H1 (cell line): Measurements from ENCODE around the gene ASPG. TPM values are rescaled to one million over a fixed set of nuclear protein-coding genes. Genes with fewer than 3 reads are reported as not detected.

Experiments used
- CTCF ChIA-PET: fragments of 300-600 bp; sonication (Branson Sonifier 250); formaldehyde crosslinking; loops from one replicate; lab custom pipeline; 2021; ENCODE audit not compliant: partially characterized antibody; lab: Charles Lee
- POLR2A ChIA-PET: fragments of 300-600 bp; sonication (Branson Sonifier 250); formaldehyde crosslinking; loops from one replicate; lab custom pipeline; 2021; ENCODE audit warnings: inconsistent platforms; ENCODE audit not compliant: partially characterized antibody; lab: Charles Lee
- DNase-seq, 2 experiments: peaks; one replicate each; pipeline versions ENCODE4 v3.0.0 to v3.0.0-alpha.2; 2010 to 2022; ENCODE audit warnings: low spot score in 2 of 2, low read depth in 1 of 2, mixed read lengths in 1 of 2
- FAIRE-seq: peaks from 2 replicates; lab custom pipeline; 2011; peaks lifted over from hg19 to GRCh38; lab: Jason Lieb, UNC
- H2AFZ ChIP-seq: 2 replicates; pipeline ENCODE4 v1.8.1; 2012; ENCODE audit warnings: low read length, inconsistent platforms
- H2AK5ac ChIP-seq: 2 replicates; pipeline ENCODE4 v1.6.1; 2013; ENCODE audit warnings: low read depth, low read length
- H2BK120ac ChIP-seq: replicated peaks from 2 replicates; pipeline ENCODE3; 2013; ENCODE audit warnings: low read depth, low read length, inconsistent platforms
- H2BK12ac ChIP-seq: 2 replicates; pipeline ENCODE4 v1.6.1; 2013; ENCODE audit warnings: low read depth, low read length
- H2BK15ac ChIP-seq: 2 replicates; pipeline ENCODE4 v1.6.1; 2013; ENCODE audit warnings: low read length
- H2BK20ac ChIP-seq: 2 replicates; pipeline ENCODE4 v1.6.1; 2013; ENCODE audit warnings: low read length
- H2BK5ac ChIP-seq: 2 replicates; pipeline ENCODE4 v1.6.1; 2013; ENCODE audit warnings: low read depth, low read length
- H3K14ac ChIP-seq: 2 replicates; pipeline ENCODE4 v1.6.1; 2013; ENCODE audit warnings: inconsistent platforms; ENCODE audit not compliant: insufficient read length
- H3K18ac ChIP-seq: 2 replicates; pipeline ENCODE4 v1.6.1; 2013; ENCODE audit warnings: low read length; ENCODE audit errors: extremely low read depth
- H3K23ac ChIP-seq: 2 replicates; pipeline ENCODE4 v1.6.1; 2013; ENCODE audit warnings: inconsistent platforms; ENCODE audit not compliant: insufficient read length
- H3K23me2 ChIP-seq: 2 replicates; pipeline ENCODE4 v1.6.1; 2013; ENCODE audit warnings: low read depth, low read length
- H3K27ac ChIP-seq: 2 replicates; pipeline ENCODE4 v1.6.1; 2011; ENCODE audit warnings: low read depth, low read length, inconsistent platforms
- H3K27me3 ChIP-seq, 4 experiments: replicated peaks in 1 of 4; 1 replicate in 1 of 4; 2 replicates in 3 of 4; pipeline versions ENCODE4 v1.6.1 to v1.8.1; 2011 to 2013; ENCODE audit warnings: low read length in 3 of 4, mild to moderate bottlenecking in 3 of 4, inconsistent platforms in 2 of 4, mixed read lengths in 2 of 4, moderate library complexity in 1 of 4; ENCODE audit not compliant: control insufficient read depth in 3 of 4, insufficient read depth in 3 of 4; ENCODE audit errors: extremely low read depth in 1 of 4
- H3K36me3 ChIP-seq, 4 experiments: 2 replicates each; pipeline versions ENCODE4 v1.6.1 to v1.8.1; 2011 to 2013; ENCODE audit warnings: mild to moderate bottlenecking in 4 of 4, low read length in 3 of 4, moderate library complexity in 2 of 4, control low read depth in 1 of 4, inconsistent platforms in 1 of 4; ENCODE audit not compliant: insufficient read depth in 4 of 4, control insufficient read depth in 2 of 4
- H3K4ac ChIP-seq: replicated peaks from 2 replicates; pipeline ENCODE3; 2013; ENCODE audit warnings: low read length, low read depth, mixed read lengths, inconsistent platforms; ENCODE audit not compliant: insufficient read length
- H3K4me1 ChIP-seq, 4 experiments: replicated peaks in 1 of 4; 1 replicate in 1 of 4; 2 replicates in 3 of 4; pipeline versions ENCODE4 v1.6.1 to v1.8.1; 2011 to 2013; ENCODE audit warnings: low read length in 3 of 4, inconsistent platforms in 2 of 4, mixed read lengths in 1 of 4; ENCODE audit not compliant: insufficient read depth in 4 of 4, control insufficient read depth in 3 of 4
- H3K4me2 ChIP-seq, 2 experiments: 2 replicates each; pipeline versions ENCODE4 v1.6.1 to v1.8.1; 2011 to 2013; ENCODE audit warnings: low read depth in 2 of 2, low read length in 2 of 2, control low read depth in 1 of 2, inconsistent platforms in 1 of 2, mild to moderate bottlenecking in 1 of 2; ENCODE audit not compliant: insufficient read depth in 1 of 2
- H3K4me3 ChIP-seq, 4 experiments: fragments of 200-600, 300-600 bp in 1 of 4; sonication (generic), shearing (Covaris generic), sonication (Bioruptor Twin) in 1 of 4; 2 replicates each; pipeline versions ENCODE4 v1.5.1 to v1.8.1; 2011 to 2016; ENCODE audit warnings: low read length in 4 of 4, low read depth in 3 of 4, control low read depth in 2 of 4, inconsistent platforms in 2 of 4, mild to moderate bottlenecking in 2 of 4, mixed read lengths in 1 of 4, moderate library complexity in 1 of 4; ENCODE audit not compliant: insufficient read depth in 2 of 4; ENCODE audit errors: extremely low read depth in 1 of 4
- H3K56ac ChIP-seq: replicated peaks from 2 replicates; pipeline ENCODE3; 2013; ENCODE audit warnings: low read depth, mild to moderate bottlenecking, mixed read lengths, low read length, inconsistent platforms; ENCODE audit not compliant: insufficient read length
- H3K79me1 ChIP-seq: 2 replicates; pipeline ENCODE4 v1.6.1; 2013; ENCODE audit warnings: low read depth, low read length, control low read depth
- H3K79me2 ChIP-seq, 2 experiments: 2 replicates each; pipeline versions ENCODE4 v1.6.1 to v1.8.1; 2012 to 2013; ENCODE audit warnings: low read length in 2 of 2, mild to moderate bottlenecking in 2 of 2, inconsistent platforms in 1 of 2; ENCODE audit not compliant: insufficient read depth in 2 of 2, control insufficient read depth in 1 of 2
- H3K9ac ChIP-seq, 4 experiments: replicated peaks in 1 of 4; 1 replicate in 1 of 4; 2 replicates in 3 of 4; pipeline versions ENCODE4 v1.6.1 to v1.8.1; 2011 to 2013; ENCODE audit warnings: low read depth in 3 of 4, low read length in 3 of 4, control low read depth in 2 of 4, mild to moderate bottlenecking in 2 of 4, moderate library complexity in 2 of 4, inconsistent platforms in 1 of 4; ENCODE audit errors: extremely low read depth in 1 of 4
- H3K9me3 ChIP-seq, 2 experiments: 2 replicates each; pipeline versions ENCODE4 v1.6.1 to v1.8.1; 2012 to 2013; ENCODE audit warnings: mild to moderate bottlenecking in 2 of 2, moderate library complexity in 2 of 2, control low read depth in 1 of 2, inconsistent platforms in 1 of 2, low read depth in 1 of 2, low read length in 1 of 2, mixed read lengths in 1 of 2; ENCODE audit not compliant: insufficient read depth in 2 of 2
- H4K20me1 ChIP-seq, 2 experiments: replicated peaks in 1 of 2; 2 replicates each; pipeline versions ENCODE3 to v1.8.1; 2011 to 2013; ENCODE audit warnings: inconsistent platforms in 2 of 2, low read length in 2 of 2, mild to moderate bottlenecking in 1 of 2; ENCODE audit not compliant: insufficient read depth in 2 of 2, control insufficient read depth in 1 of 2
- H4K5ac ChIP-seq: 2 replicates; pipeline ENCODE4 v1.6.1; 2013; ENCODE audit warnings: low read length, low read depth, mixed read lengths, inconsistent platforms; ENCODE audit not compliant: insufficient read length
- H4K8ac ChIP-seq: 2 replicates; pipeline ENCODE4 v1.8.0; 2013; ENCODE audit warnings: mild to moderate bottlenecking, moderate library complexity, low read length, inconsistent platforms; ENCODE audit not compliant: insufficient read depth; ENCODE audit errors: extremely low read depth
- H4K91ac ChIP-seq: replicated peaks from 2 replicates; pipeline ENCODE3; 2013; ENCODE audit warnings: low read length, mixed read lengths, inconsistent platforms; ENCODE audit not compliant: insufficient read length
- BRCA1 ChIP-seq: IDR thresholded peaks from 2 replicates; pipeline ENCODE4 v1.6.1; 2012; ENCODE audit warnings: low read depth, low read length, improper control_type of control experiment
- CBX8 ChIP-seq: fragments of 300-800, 300-1000 bp; sonication (generic); IDR thresholded peaks from 2 replicates; pipeline ENCODE4 v1.7.1; 2016; ENCODE audit warnings: low read depth, low read length, borderline replicate concordance
- GABPA ChIP-seq: IDR thresholded peaks from 2 replicates; pipeline ENCODE4 v1.6.1; 2011; ENCODE audit warnings: mild to moderate bottlenecking, low read length, moderate library complexity, borderline replicate concordance; ENCODE audit not compliant: insufficient read depth
- NANOG ChIP-seq: IDR thresholded peaks from 2 replicates; pipeline ENCODE4 v1.6.1; 2011; ENCODE audit warnings: low read length, low read depth, mild to moderate bottlenecking, inconsistent platforms; ENCODE audit not compliant: insufficient read depth, poor library complexity, severe bottlenecking
- NRF1 ChIP-seq: IDR thresholded peaks from 2 replicates; pipeline ENCODE4 v1.6.1; 2011; ENCODE audit warnings: mild to moderate bottlenecking, low read depth, low read length, improper control_type of control experiment
- POU5F1 ChIP-seq: IDR thresholded peaks from 2 replicates; pipeline ENCODE4 v1.6.1; 2011; ENCODE audit warnings: low read depth, mild to moderate bottlenecking, low read length, moderate library complexity
- RAD21 ChIP-seq, 2 experiments: IDR thresholded peaks in 1 of 2; conservative IDR thresholded peaks in 1 of 2; 2 replicates each; pipeline ENCODE4 v1.6.1; 2011; ENCODE audit warnings: low read depth in 2 of 2, low read length in 2 of 2, improper control_type of control experiment in 1 of 2, inconsistent platforms in 1 of 2, mild to moderate bottlenecking in 1 of 2, moderate library complexity in 1 of 2
- SIN3A ChIP-seq, 2 experiments: IDR thresholded peaks in 1 of 2; conservative IDR thresholded peaks in 1 of 2; 2 replicates each; pipeline ENCODE4 v1.6.1; 2011 to 2012; ENCODE audit warnings: low read length in 2 of 2, improper control_type of control experiment in 1 of 2, low read depth in 1 of 2, mild to moderate bottlenecking in 1 of 2
- SIRT6 ChIP-seq: IDR thresholded peaks from one replicate; pipeline ENCODE4 v1.7.1; 2012; ENCODE audit warnings: low read length, inconsistent platforms
- SRF ChIP-seq: IDR thresholded peaks from 2 replicates; pipeline ENCODE4 v1.6.1; 2011; ENCODE audit warnings: mild to moderate bottlenecking, low read depth, low read length, moderate library complexity
- TAF1 ChIP-seq: IDR thresholded peaks from 2 replicates; pipeline ENCODE4 v1.6.1; 2011; ENCODE audit warnings: mild to moderate bottlenecking, low read depth, low read length
- WGBS, 2 experiments: shearing (Covaris generic) in 1 of 2; methylation state at CpG; one replicate each; pipeline versions ENCODE4 v1.1.6 to v1.1.7; 2013 to 2015; ENCODE audit warnings: low lambda C conversion rate in 2 of 2, mixed read lengths in 2 of 2, inconsistent platforms in 1 of 2, low coverage in 1 of 2, missing lambda C conversion rate in 1 of 2; ENCODE audit not compliant: insufficient replicate concordance in 2 of 2, insufficient coverage in 1 of 2, insufficient read length in 1 of 2; ENCODE audit errors: extremely low coverage in 1 of 2, missing lambda C conversion rate in 1 of 2; 5-methylcytosine and 5-hydroxymethylcytosine counted together
- polyA plus RNA-seq, 7 experiments: library from polyadenylated mRNA; depleted of rRNA in 3 of 7; stranded (reverse) in 5 of 7; unstranded in 2 of 7; fragments of >200 nt in 5 of 7; fragments of 200-250 nt in 2 of 7; gene quantifications; 1 replicate in 5 of 7; 2 replicates in 1 of 7; 4 replicates in 1 of 7; pipeline versions ENCODE4 v1.2.1 to v1.2.3, GENCODE V29; 2011 to 2013; ENCODE audit warnings: missing spikeins in 2 of 7, mixed read lengths in 2 of 7
- total RNA-seq: library from RNA; stranded (reverse); fragmentation: NEBNext Ultra II Directional; extraction: Animal tissue kit (Norgen Biotek cat#: 25700); gene quantifications from 2 replicates; pipeline ENCODE4 v1.2.1, GENCODE V29; 2021

ASPG gene
- total and polyA plus RNA-seq, 2 of the 8 experiments (the other 6 are each of a cell fraction or from before 2014, with no cell fraction given), result 0.34 to 0.59 TPM

DNA sequence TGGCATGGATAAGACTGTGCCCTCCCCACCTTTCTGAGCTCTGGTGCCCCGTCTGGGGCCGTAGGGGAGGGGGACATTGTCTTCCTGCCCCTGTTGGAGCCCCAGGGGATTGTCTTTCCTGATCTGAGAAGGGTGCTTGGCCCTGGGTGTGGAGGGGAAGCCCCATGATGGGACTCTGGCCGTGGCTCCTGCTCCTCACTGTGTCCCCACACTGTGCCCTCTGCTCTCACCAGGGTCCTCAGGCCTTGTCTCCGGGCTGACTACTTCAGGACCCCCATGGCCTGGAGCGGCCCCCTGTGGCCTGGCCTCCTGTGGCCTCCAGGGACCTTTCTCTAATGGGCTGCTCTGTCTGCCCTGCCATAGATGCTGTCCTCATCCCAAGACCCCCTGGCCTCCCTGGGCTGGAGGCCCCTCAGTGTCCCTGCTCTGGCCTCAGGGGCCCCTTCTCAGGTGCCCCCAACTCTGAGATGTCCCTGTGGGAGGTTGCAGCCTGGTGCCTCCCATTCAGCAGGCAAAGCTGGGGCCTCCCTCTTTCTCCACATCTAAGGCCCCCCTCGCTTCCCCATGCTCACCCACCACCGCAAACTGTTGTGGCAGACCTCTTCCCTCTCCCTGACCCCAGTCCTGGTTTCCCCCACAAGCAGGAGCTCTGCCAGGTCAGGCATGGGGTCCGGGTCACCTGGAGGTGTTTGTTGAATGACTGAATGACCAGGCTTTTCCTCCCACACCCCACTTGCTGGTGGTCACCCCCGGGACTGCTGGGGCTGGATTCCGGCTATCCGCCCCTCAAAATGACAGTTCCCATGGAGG, 56.8 kb downstream of the ASPG start:
- Histone ChIP-seq H3K79me1 (peaks cover 22% of the 10 kb centered on the region), H4K5ac (no peak overlapping the region), H2AK5ac (no peak overlapping the region), H3K4me1 (peaks cover 0 to 26% (median 18%) of the 10 kb centered on the region in 4 experiments; a peak in 6 of 7 replicates), H3K23me2 (peaks cover 14% of the 10 kb centered on the region), H3K4ac (no peak overlapping the region), H4K91ac (peak overlapping the region; percentile 65), H3K4me3 (no peak overlapping the region), H3K27ac (no peak overlapping the region), H2BK20ac (no peak overlapping the region), H2AFZ (no peak overlapping the region), H3K56ac (no peak overlapping the region), H4K8ac (no peak overlapping the region; the same call in 1 of the 2 replicates), H2BK12ac (0 out of 2 replicates have a peak overlapping the region, but pooled peaks have one; percentile 39), H3K27me3 (peaks cover under 1 to 7% (median 4%) of the 10 kb centered on the region in 4 experiments; a peak in 6 of 7 replicates), H2BK15ac (no peak overlapping the region), H3K23ac (no peak overlapping the region), H3K36me3 (no peaks in the 10 kb centered on the region; a peak in 2 of 8 replicates), H3K18ac (no peak overlapping the region; the same call in 1 of the 2 replicates), H3K9ac (no peak overlapping the region), H2BK5ac (no peak overlapping the region), H3K79me2 (peaks cover 28 to 83% of the 10 kb centered on the region in 2 experiments; a peak in 3 of 4 replicates), H2BK120ac (no peak overlapping the region), H3K4me2 (no peak overlapping the region), H3K14ac (no peak overlapping the region), H3K9me3 (no peaks in the 10 kb centered on the region), H4K20me1 (peaks cover 20 to 38% of the 10 kb centered on the region in 2 experiments)
- FAIRE-seq (no peak), DNase-seq (peak in 1 of 2 experiments; percentile 39)
- 84% methylated on average over 11 of the region's 11 CpGs; no CpG with 5 or more reads in 1 of the 2 experiments for WGBS, 2 experiments
- ChIA-PET POLR2A (interaction anchor here (0.9 kb wide), 1 partner anchor 9 kb away, joined by 4 read pairs; no protein-coding TSS in a partner anchor), CTCF (interaction anchor here (0.7 to 1.5 kb wide), 5 partner anchors 7 to 30 kb away, joined by 3 read pairs; no protein-coding TSS in a partner anchor)
- TF ChIP-seq POU5F1, result no peak
- no peak for TF ChIP-seq SIN3A (conservative IDR thresholded peaks at IDR 0.05 in 1 of 2, IDR thresholded peaks at IDR 0.05 in 1 of 2; ENCODE audit: low read depth in 1 of 2, low read length in 2 of 2)
- TF ChIP-seq GABPA, result no peak
- TF ChIP-seq SIRT6, result no peak
- TF ChIP-seq TAF1, result no peak
- no peak for TF ChIP-seq CBX8
- no peak for TF ChIP-seq BRCA1
- TF ChIP-seq NANOG, result no peak
- TF ChIP-seq NRF1, result no peak
- TF ChIP-seq RAD21 (IDR thresholded peaks at IDR 0.05 in 1 of 2, conservative IDR thresholded peaks at IDR 0.05 in 1 of 2; ENCODE audit: low read depth in 2 of 2, low read length in 2 of 2), result no peak
- no peak for TF ChIP-seq SRF
